Measurements from ENCODE around the gene ZNF407.

The ZNF407 gene

DNA sequence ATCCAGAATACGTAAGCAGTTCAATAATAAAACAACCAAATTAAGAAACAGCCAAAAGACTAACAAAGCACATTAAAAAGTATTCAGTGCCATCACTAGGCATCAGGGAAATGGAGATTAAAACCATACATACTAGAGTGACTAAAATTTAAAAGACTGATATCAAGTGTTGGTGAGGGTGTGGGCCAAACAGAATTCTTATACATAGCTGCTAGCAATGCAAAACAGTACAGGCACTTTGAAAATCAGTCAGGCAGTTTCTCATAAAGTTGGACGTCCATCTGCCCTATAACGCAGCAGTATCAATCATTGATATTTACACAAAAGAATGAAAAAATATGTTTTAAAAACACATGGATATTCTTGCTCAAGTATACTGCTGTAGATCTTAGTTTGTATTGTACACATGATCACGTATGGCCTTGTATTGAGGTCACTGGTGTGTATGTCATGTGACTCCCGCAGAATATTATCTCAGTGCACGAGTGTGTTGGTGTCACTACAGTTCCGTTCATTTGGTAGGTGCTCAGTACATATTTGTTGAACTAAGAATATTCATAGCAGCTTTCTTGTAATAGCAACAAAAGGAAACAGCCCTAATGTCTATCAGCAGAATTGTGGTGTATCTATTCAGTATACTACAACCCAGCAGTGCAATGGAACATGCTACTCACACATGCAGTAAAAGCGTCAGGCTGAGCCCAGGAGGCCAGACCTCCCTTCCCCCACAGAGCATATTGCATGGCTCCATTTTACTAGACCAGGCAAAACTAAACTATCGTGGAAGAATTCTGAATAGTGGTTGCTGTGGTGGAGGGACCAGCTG, 28.6 kb downstream of the ZNF407 start:
- DNase-seq (ENCODE audit: low read depth) = no peak

DNA sequence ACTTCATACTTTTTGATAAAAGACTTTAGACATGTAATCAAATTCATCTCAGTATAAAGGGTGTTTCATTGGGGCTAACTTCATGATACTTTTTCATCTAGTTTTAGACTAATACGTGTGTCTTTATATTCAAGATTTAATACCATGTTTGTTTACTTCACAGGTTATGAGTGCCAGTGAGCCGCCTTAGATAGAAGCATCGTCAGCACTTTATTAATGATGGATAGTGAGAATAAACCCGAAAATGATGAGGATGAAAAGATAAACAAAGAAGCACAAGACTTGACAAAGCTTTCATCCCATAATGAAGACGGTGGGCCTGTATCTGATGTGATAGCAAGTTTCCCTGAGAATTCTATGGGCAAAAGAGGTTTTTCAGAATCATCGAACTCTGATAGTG, 33.1 kb downstream of the ZNF407 start:
- no peak for DNase-seq (ENCODE audit: low read depth)

DNA sequence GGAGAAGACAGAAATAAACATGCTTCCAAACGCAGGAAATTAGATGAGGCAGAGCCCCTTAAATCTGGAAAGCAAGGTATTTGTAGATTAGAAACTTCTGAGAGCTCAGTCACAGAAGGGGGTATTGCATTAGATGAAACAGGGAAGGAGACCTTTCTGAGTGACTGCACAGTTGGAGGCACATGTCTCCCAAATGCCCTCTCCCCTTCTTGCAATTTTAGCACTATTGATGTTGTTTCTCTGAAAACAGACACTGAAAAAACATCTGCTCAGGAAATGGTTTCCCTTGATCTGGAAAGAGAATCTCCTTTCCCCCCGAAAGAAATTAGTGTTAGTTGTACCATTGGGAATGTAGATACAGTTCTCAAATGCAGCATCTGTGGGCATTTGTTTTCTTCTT, 33.5 kb downstream of the ZNF407 start:
- no peak for DNase-seq (ENCODE audit: low read depth)

DNA sequence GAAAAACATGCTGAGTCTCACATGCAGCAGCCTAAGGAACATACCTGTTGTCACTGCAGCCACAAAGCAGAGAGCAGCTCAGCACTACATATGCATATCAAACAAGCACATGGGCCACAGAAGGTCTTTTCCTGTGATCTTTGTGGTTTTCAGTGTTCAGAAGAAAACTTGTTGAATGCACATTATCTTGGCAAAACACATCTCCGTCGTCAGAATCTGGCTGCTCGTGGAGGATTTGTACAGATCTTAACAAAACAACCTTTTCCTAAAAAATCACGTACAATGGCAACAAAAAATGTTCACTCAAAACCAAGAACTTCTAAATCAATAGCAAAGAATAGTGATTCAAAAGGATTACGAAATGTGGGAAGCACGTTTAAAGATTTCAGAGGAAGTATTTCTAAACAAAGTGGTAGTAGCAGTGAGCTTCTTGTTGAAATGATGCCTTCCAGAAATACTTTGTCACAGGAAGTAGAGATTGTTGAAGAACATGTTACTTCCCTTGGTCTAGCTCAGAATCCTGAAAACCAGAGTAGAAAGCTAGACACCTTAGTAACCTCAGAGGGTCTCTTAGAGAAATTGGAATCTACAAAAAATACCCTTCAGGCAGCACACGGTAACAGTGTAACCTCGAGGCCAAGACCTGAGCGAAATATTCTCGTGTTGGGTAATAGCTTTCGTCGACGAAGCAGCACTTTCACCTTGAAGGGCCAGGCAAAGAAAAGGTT, 34.1 kb downstream of the ZNF407 start:
- DNase-seq (ENCODE audit: low read depth) = peak; percentile 66

DNA sequence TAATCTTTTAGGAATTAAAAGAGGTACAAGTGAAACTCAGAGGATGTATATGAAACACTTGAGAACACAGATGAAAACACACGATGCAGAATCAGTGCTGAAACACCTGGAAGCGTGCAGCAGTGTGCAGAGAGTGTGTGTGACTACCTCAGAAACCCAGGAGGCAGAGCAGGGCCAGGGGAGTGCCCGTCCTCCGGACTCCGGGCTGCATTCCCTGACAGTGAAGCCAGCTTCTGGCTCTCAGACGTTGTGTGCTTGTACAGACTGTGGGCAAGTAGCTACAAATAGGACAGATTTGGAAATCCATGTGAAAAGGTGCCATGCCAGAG, 34.6 kb downstream of the ZNF407 start:
- no peak for DNase-seq (ENCODE audit: low read depth)

DNA sequence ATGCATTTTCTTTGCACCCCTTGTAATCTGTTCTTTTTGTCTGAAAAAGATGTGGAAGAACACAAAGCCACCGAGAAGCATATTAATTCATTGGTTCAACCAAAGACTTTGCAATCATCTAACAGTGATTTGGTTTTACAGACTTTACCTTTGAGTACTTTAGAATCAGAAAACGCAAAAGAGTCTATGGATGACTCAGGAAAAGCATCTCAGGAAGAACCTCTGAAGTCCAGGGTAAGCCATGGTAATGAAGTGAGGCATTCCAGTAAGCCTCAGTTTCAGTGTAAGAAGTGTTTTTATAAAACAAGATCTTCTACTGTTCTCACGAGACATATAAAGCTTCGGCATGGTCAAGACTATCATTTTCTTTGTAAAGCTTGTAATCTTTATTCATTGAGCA, 35.2 kb downstream of the ZNF407 start:
- no peak for DNase-seq (ENCODE audit: low read depth)

DNA sequence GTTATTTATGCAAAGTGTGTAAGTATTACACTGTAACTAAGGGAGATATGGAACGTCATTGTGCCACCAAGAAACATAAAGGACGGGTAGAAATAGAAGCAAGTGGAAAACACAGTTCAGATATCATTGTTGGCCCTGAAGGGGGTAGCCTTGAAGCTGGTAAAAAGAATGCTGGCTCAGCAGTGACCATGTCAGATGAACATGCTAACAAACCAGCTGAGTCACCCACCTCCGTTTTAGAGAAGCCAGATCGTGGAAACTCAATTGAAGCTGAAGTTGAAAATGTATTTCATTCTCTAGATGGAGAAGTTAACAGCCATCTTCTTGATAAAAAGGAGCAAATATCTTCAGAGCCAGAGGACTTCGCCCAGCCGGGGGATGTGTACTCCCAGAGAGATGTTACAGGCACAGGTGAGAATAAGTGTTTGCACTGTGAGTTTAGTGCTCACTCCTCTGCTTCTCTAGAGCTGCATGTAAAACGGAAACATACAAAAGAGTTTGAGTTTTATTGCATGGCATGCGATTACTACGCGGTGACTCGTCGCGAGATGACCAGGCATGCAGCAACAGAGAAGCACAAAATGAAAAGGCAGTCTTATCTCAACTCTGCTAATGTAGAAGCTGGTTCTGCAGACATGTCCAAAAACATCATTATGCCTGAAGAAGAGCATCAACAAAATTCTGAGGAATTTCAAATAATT, 36.1 kb downstream of the ZNF407 start:
- peak; percentile 71 for DNase-seq (ENCODE audit: low read depth)

DNA sequence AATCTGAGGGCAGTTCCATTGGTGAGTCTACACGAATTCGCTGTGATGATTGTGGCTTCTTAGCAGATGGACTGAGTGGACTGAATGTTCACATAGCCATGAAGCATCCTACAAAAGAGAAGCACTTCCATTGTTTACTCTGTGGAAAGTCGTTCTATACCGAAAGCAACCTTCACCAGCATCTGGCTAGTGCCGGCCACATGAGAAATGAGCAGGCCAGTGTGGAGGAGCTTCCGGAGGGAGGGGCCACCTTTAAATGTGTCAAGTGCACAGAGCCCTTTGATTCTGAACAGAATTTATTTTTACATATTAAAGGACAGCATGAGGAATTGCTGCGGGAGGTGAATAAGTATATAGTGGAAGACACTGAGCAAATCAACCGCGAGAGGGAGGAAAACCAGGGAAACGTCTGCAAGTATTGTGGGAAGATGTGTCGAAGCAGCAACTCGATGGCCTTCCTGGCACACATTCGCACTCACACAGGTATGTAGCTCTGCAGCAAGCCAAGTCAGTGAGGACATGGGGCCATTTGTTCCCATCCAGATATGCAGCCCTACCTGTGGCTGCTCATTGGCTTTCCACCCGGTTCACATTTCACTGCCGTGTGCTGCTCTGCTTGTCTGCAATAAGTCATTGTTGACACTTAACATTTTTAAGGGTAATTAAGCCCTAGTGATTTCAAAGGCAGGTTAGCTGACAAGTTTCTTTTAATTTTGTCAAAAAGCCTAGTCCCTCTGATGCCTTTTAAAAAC, 37.7 kb downstream of the ZNF407 start:
- no peak for DNase-seq (ENCODE audit: low read depth)

DNA sequence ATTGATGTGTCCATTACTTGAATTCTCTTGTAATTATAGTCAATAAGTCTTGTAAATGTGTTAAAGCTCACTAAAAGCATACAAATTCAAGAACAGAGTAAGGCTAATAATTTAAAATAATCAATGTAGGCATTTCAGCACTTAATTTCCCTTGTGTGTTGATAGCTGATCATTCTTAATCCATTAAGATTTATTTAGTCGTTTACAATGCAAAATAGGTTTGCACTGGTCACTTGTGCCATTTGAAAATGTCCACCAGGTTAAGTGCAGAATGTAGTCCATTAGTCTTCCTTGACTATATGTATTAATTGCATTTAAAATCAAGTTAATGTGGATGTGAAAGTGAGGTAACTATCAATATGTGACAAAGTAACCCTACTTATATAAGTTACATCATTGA, 39.4 kb downstream of the ZNF407 start:
- DNase-seq (ENCODE audit: low read depth) = no peak

DNA sequence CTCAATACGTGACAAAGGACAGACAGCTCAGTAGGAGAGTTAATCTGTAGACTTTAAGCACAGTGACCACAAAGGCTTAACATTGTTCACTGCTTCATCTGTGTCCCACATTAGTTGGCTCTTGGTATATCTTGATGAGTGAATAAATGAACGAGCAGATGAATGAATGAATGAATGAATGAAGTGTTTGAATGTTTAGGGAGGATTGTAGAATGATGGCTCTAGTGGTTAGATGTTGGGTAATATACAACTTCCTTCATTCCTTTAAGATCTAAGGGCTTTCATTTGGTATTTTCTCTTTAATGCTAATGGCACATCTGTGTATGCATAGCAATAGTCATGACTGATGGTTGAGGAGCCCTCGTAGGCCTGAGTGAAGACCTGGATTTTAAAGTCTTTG, 40.5 kb downstream of the ZNF407 start:
- no peak for DNase-seq (ENCODE audit: low read depth)

DNA sequence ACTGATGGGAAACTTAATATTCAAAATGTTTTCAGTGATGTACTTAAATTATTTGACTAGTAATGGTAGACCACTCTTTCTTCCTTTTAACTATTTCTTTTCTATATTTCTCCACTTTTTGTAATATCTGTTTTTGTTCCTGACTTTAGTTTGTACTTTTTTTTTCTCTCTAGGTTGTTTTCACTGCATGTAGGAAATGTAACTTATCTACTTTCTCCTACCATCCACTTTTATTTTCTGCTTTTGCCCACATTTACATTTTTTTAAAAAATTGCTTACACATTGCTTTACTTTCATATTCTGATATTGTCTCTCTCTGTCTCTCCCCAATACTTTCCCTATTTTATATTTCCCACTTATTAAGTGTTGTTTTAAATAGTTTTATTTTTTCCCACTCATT, 47.0 kb downstream of the ZNF407 start:
- DNase-seq (ENCODE audit: low read depth) = no peak

DNA sequence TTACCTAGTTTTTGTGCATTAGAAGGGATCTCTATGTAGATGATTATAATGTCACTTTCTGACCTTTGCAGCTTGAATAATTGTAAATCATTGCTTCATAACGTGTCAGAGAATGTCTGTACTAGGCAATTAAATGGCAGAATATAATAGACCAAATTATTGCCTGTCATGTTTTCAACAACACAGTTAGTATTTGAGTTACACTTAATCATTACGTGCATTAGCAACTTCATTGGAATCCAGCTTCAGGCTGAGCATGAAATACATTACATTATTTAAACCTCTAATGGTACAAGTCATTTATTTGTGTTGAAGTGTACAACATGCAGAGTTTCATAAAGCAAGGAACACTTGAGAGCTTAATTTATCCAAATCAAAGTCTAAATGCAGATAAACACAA, 48.0 kb downstream of the ZNF407 start:
- peak; percentile 23 for DNase-seq (ENCODE audit: low read depth)

DNA sequence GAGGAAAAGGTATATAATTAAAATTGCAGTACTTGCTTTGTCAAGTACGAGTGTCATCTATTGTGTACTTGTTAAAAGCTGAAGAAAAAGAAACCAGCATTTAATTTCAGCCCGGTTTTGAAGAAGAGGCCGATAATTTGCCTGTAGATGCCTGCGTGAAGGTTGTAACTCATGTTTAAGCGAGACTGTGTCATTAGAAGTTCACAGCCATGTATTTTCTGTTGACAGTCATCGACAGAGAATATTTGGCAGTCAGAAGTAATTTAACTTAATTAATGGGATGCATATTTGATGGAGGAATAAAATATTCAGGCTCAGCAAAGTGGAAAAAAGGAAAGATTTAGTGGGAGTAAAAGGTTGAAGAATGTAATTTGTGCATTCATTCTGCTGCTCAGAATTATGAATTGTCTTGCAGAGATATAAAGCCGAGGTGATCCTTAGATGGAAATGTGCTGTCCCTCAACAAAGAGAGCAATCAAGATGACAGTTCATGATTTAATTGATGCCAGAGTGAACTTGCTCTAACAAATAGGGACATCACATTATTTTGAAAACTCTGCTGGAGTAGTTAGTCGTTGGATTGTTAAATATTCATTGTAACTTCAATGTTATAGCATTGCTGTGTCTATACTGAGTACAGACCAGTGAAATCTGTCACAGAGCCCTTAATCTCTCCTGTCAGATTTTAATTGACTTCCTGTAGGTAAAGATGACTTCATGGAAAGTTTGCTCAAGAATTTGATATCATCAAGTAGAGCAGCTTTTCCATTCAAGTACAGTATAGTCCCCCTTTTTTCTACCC, 53.9 kb downstream of the ZNF407 start:
- DNase-seq (ENCODE audit: low read depth) = no peak

DNA sequence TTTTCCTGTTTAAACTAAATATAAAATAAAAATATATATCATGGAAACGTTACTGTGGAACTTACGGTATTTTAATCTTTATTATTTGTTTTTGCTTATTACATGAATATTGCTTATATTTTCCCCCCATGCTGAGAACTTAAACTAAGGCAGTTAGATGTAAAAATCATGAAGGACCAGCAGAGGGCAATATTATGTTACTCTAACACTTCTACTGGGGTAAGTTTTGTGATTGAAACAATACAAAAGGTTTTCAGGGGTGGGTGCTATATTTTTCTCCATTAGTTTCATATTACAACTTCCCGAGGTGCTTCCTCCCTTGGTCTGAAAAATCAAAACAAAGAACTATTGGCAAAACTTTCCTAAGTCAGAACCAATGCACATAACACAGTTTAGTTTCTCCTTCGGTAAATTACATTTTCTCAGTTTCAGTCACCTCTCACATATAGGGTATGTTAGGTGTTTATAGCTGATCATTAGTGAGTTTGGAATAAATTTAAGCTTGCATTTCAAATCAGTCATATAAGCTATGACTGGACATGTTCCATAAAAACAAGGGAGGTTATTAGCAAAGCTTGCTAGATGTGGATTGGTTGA, 54.8 kb downstream of the ZNF407 start:
- DNase-seq (ENCODE audit: low read depth) = peak; percentile 69

DNA sequence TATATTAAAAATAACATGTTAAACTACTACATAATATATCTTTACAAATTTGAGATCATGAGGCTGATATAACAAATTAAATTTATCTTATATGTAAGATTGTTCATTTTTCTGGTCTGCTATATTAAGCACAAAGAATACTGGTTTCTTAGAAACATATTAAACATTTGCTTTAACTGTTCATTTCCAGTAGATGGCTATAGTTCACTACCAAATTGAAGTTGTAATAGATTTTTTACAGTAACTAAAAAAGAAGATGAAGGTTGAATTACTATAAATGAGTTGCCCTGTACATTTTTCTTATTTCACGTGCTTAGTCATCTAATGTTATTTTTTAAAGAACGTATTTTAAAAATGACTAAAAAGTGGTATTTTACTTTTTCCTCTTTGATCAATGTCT, 57.0 kb downstream of the ZNF407 start:
- DNase-seq (ENCODE audit: low read depth) = peak; percentile 47

DNA sequence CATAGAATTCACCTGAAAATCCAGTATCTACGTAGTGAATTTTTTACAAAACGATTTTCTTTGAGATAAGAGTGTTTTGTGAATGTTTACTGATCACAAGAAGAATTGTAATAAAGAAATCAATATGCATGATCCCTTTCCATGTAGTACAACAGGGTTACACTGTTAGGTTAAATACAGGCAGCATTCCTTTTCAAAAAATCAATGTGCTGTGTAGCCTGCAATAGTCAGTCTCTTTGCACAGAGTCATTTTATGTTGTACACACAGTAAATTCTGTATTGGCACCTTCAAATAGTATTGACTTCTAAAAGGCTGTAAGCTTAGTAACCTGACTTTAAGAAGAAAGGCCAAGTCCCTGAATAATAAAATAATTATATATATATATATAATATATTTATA, 63.3 kb downstream of the ZNF407 start:
- no peak for DNase-seq (ENCODE audit: low read depth)

DNA sequence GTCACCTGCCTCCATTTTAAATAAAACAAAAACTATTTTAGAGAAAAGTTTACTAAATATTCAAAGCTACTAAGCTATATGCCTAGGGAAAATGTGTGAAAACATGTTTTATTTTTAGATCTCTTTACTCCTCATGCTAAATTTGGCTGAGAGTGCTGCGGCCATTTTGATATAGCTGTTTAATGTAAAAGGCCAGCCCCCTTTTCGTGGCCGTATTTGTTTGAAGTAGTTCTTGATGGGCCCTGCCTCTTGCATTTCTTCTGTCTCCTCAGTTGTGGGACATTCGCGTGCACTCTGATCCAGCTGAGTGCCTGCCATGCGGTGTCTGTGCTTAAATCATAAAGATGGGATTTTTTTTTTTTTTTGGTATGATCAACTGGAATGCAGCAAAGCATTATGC, 64.0 kb downstream of the ZNF407 start:
- no peak for DNase-seq (ENCODE audit: low read depth)

DNA sequence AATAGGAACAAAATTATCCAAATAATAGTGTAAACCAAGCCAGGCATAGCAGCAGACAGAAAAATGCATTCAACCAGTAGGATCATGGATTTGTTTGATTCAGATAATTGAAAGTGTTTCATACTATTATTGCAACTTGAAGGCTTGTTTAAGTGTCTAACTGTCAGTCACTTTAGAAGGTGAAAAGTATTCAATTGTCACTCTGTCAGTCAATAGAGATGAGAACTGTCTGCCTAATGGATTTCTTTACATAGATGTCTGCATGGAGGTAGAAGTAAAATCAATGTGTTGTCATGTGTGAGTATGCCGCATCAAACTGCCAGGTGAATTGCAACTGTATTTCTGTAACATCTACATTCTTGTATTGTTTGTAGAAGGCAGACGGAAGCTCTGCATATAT, 65.0 kb downstream of the ZNF407 start:
- no peak for DNase-seq (ENCODE audit: low read depth)

DNA sequence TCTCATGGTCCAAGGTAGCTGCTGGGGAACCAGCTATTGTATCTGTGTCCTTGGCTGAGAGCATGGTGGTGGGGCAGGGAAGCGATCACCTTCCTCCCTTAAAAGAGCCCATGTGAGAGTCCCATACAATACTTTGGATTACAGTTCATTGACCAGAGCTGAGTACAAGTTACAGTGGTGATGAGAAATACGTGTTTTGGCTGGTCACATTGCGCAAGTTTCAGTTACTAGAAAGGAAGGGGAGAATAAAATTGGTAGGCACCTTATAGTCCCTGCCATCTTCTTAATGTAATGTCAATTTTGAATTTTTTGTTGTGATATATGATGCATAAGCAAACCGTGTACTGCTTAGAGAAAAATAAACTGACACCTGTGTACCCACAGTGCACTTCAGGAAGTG, 67.7 kb downstream of the ZNF407 start:
- no peak for DNase-seq (ENCODE audit: low read depth)

DNA sequence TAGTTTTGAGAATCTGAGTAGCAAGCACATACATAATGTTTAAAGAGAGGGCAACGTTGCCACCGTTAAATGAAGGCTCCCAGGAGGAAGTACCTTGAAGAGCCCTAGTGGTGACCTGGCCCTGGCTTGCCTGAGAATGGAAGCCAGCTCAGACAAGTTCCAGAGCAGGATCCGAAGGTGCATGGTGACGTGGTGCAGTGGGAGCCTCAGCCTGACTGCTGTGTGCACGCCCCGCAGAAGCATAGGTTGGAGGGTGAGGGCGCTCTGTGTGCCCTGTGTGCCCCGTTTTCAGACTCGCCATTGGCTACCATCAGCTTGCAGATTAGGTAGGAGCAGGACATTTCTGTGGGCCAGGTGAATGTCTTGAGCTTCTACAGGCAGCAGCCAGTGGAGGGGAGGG, 68.2 kb downstream of the ZNF407 start:
- no peak for DNase-seq (ENCODE audit: low read depth)

DNA sequence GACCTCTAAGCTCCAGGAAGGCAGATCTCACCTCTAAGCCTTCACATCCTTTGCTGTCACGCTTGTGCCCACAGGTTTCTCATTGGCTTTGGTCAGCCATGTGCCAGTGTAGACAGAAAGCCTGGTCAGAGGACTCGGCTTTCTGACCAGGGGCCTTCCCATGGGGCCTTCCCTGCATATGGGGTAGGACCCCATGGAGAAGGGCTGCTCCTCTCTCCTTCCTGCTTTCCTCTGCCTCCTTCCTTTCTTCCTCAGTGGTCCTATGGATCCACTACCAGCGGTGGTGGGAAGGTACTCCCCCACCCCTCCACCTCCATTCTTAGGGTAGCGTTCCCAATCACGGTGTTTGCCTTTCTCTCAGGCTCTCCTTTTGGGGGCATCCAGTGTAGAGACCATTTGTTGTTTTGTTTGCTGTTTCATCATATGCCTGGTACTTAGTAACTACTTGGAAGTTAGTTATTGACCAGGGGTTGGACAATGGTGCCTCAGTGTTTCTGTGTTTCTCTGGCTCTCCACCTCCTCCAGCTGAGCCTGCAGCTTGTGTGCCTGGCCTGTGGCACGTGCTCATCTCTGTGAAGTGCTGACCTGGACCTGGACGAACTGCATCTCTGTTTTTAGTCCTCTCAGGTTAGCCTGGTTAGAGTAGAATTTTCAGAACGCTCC, 71.6 kb downstream of the ZNF407 start:
- DNase-seq (ENCODE audit: low read depth) = no peak

All from ELR (cell line).